ENCODE results near the gene ATP13A2. TPM values are rescaled to one million over a fixed set of nuclear protein-coding genes. Genes with fewer than 3 reads are reported as not detected.

Gene ATP13A2
- total RNA-seq, 1 experiment from 2014 or later, result 50.9 TPM

- H3K4me1 ChIP-seq (ENCODE audit: insufficient read depth, low read length, poor library complexity, severe bottlenecking), result peaks cover 8% of the 10 kb centered on the region
- no TSS peak for BruUV-seq (replicated peaks)
- peaks cover 53% of the 10 kb centered on the region for H3K36me3 ChIP-seq (ENCODE audit: insufficient read depth, low read length, poor library complexity, severe bottlenecking)
- no peak overlapping the region for H3K27ac ChIP-seq (ENCODE audit: low read depth, low read length, poor library complexity, severe bottlenecking)
- H3K27me3 ChIP-seq (replicated peaks; ENCODE audit: insufficient read depth, low read depth, low read length, poor library complexity), result no peaks in the 10 kb centered on the region
- intact Hi-C loops (cut with micrococcal nuclease; ENCODE audit: unreplicated experiment), result loop anchor here (10.0 kb wide), 1 partner anchor 419 kb away; no protein-coding TSS in a partner anchor
- no peak for DNase-seq (ENCODE audit: low spot score)
- TF ChIP-seq EZH2 (IDR thresholded peaks at IDR 0.05; ENCODE audit: borderline replicate concordance, low read depth, low read length, poor library complexity, severe bottlenecking), result no peak
- TF ChIP-seq CTCF (conservative IDR thresholded peaks at IDR 0.05; ENCODE audit: low read depth, low read length), result no peak
- no peak overlapping the region for H3K4me3 ChIP-seq (ENCODE audit: low read depth, low read length, poor library complexity, severe bottlenecking)
- POLR2A ChIA-PET (ENCODE audit: low non-redundant PET), result no interaction called here
- H3K9me3 ChIP-seq (ENCODE audit: low read depth, low read length, poor library complexity, severe bottlenecking), result no peaks in the 10 kb centered on the region
- CTCF ChIA-PET, result no interaction called here
Measured at GRCh38 chr1:17043676-17044075, 31.9 kb upstream of the ATP13A2 start.

- H3K4me3 ChIP-seq (ENCODE audit: low read depth, low read length, poor library complexity, severe bottlenecking), result no peak overlapping the region
- no peaks in the 10 kb centered on the region for H3K27me3 ChIP-seq (replicated peaks; ENCODE audit: insufficient read depth, low read depth, low read length, poor library complexity)
- H3K27ac ChIP-seq (ENCODE audit: low read depth, low read length, poor library complexity, severe bottlenecking), result no peak overlapping the region
- peaks cover 64% of the 10 kb centered on the region for H3K36me3 ChIP-seq (ENCODE audit: insufficient read depth, low read length, poor library complexity, severe bottlenecking)
- intact Hi-C loops (cut with micrococcal nuclease; ENCODE audit: unreplicated experiment), result loop anchor here (10.0 kb wide), 1 partner anchor 415 kb away; no protein-coding TSS in a partner anchor
- no peaks in the 10 kb centered on the region for H3K9me3 ChIP-seq (ENCODE audit: low read depth, low read length, poor library complexity, severe bottlenecking)
- CTCF ChIA-PET, result no interaction called here
- no peak for DNase-seq (ENCODE audit: low spot score)
- no peaks in the 10 kb centered on the region for H3K4me1 ChIP-seq (ENCODE audit: insufficient read depth, low read length, poor library complexity, severe bottlenecking)
- no TSS peak for BruUV-seq (replicated peaks)
- POLR2A ChIA-PET (ENCODE audit: low non-redundant PET), result no interaction called here
- TF ChIP-seq CTCF (conservative IDR thresholded peaks at IDR 0.05; ENCODE audit: low read depth, low read length) (no peak), EZH2 (IDR thresholded peaks at IDR 0.05; ENCODE audit: borderline replicate concordance, low read depth, low read length, poor library complexity, severe bottlenecking) (no peak)
Measured at GRCh38 chr1:17040135-17040534, 28.4 kb upstream of the ATP13A2 start.

GRCh38 chr1:17039522-17039921 lies 27.8 kb upstream of the ATP13A2 start:
- Histone ChIP-seq H3K27ac (ENCODE audit: low read depth, low read length, poor library complexity, severe bottlenecking) (no peak overlapping the region), H3K27me3 (replicated peaks; ENCODE audit: insufficient read depth, low read depth, low read length, poor library complexity) (no peaks in the 10 kb centered on the region), H3K9me3 (ENCODE audit: low read depth, low read length, poor library complexity, severe bottlenecking) (no peaks in the 10 kb centered on the region), H3K36me3 (ENCODE audit: insufficient read depth, low read length, poor library complexity, severe bottlenecking) (peaks cover 59% of the 10 kb centered on the region), H3K4me1 (ENCODE audit: insufficient read depth, low read length, poor library complexity, severe bottlenecking) (no peaks in the 10 kb centered on the region), H3K4me3 (ENCODE audit: low read depth, low read length, poor library complexity, severe bottlenecking) (no peak overlapping the region)
- TF ChIP-seq EZH2 (IDR thresholded peaks at IDR 0.05; ENCODE audit: borderline replicate concordance, low read depth, low read length, poor library complexity, severe bottlenecking) (no peak), CTCF (conservative IDR thresholded peaks at IDR 0.05; ENCODE audit: low read depth, low read length) (no peak)
- CTCF ChIA-PET, result no interaction called here
- intact Hi-C loops (cut with micrococcal nuclease; ENCODE audit: unreplicated experiment), result no loop called here
- POLR2A ChIA-PET (ENCODE audit: low non-redundant PET), result no interaction called here
- DNase-seq (ENCODE audit: low spot score), result no peak
- BruUV-seq (replicated peaks), result no TSS peak

Measured in A673 (cell line).